ENCODE measurements around the gene ARHGAP12.

ARHGAP12 gene

DNA sequence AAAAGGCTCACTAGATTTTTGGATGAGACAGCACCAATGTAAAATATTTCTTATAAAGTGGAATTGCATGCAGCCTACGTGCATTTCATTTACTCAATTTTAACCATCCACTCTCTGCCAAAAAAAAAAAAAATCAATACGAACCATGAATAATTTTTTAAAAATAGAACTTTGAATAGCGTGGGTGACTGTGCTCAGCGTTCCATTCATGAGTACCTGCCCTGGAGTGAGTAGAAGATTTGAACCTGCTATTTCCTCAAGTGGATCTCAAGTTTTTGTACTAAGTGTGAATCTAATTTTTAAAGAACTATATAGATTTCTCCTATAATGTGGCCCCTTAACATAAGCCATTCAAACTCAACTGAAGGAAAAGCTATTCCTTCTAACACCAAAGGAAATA lies 105.3 kb downstream of the ARHGAP12 start:
- H3K9me3 ChIP-seq (ENCODE audit: control insufficient read depth, insufficient read depth, low read length): no peaks in the 10 kb centered on the region
- no peak overlapping the region for H3K4me3 ChIP-seq (ENCODE audit: low read depth, low read length)
- no peaks in the 10 kb centered on the region for H3K4me1 ChIP-seq (ENCODE audit: control insufficient read depth, insufficient read depth, low read length)
- no peaks in the 10 kb centered on the region for H3K27me3 ChIP-seq (ENCODE audit: control insufficient read depth, insufficient read depth, low read length)
- no peak overlapping the region for H3K9ac ChIP-seq (ENCODE audit: low read depth, low read length)
- no peaks in the 10 kb centered on the region for H3K36me3 ChIP-seq (ENCODE audit: control insufficient read depth, insufficient read depth, low read length)

DNA sequence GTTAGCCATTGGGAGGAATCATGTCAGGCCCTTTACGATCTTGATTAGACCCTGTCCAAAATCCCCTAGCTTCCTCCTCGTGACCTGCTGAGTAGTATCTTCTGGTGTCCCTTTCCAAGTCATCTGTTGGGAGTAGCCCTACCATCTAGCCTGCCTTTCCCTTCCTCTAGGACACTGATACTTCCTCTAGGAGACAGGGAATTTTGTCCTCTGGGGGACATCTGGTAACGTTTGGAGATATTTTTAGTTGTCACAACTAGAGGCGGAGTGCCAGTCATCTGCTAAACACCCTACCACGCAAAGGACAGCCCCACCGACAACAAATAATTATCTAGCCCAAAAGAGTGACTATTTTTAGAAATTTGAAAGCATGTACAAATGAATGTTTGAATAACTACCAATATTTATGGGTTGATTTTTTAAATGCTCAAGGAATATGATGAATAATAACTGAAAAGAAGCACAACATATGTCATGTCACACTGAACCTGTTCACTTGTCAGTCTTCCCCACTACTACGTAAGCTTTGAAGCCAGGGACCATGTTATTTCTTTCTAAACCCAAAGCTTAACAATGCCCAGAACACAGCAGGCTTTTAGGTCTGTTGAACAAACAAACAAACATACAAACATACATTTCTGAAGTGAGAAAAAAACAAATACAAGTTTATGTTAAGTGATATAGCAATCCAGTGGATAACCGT lies 105.9 kb downstream of the ARHGAP12 start:
- H3K4me3 ChIP-seq (ENCODE audit: low read depth, low read length): no peak overlapping the region
- no peaks in the 10 kb centered on the region for H3K27me3 ChIP-seq (ENCODE audit: control insufficient read depth, insufficient read depth, low read length)
- no peaks in the 10 kb centered on the region for H3K4me1 ChIP-seq (ENCODE audit: control insufficient read depth, insufficient read depth, low read length)
- no peaks in the 10 kb centered on the region for H3K36me3 ChIP-seq (ENCODE audit: control insufficient read depth, insufficient read depth, low read length)
- no peaks in the 10 kb centered on the region for H3K9me3 ChIP-seq (ENCODE audit: control insufficient read depth, insufficient read depth, low read length)
- H3K9ac ChIP-seq (ENCODE audit: low read depth, low read length): no peak overlapping the region

DNA sequence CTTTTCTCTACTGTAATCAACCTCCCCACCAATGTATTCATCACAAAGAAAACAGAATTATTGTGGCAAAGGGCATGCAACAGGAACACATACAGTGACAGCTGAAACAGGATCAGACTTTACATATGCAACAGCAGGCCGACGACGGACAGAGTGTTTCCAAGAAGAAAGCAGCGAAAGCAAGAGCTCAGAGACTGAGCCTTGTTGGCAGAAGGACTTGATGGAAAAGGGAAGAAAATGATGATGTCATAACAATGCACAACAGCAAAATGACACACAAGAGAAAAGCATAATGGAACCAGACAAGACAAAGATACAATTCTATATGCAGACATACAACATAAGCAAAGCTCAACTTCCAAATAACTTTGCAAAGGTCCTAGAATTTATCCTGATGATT lies 106.5 kb downstream of the ARHGAP12 start:
- Histone ChIP-seq H3K36me3 (ENCODE audit: control insufficient read depth, insufficient read depth, low read length) (no peaks in the 10 kb centered on the region), H3K4me1 (ENCODE audit: control insufficient read depth, insufficient read depth, low read length) (no peaks in the 10 kb centered on the region), H3K27me3 (ENCODE audit: control insufficient read depth, insufficient read depth, low read length) (no peaks in the 10 kb centered on the region), H3K9ac (ENCODE audit: low read depth, low read length) (no peak overlapping the region), H3K4me3 (ENCODE audit: low read depth, low read length) (no peak overlapping the region), H3K9me3 (ENCODE audit: control insufficient read depth, insufficient read depth, low read length) (no peaks in the 10 kb centered on the region)

DNA sequence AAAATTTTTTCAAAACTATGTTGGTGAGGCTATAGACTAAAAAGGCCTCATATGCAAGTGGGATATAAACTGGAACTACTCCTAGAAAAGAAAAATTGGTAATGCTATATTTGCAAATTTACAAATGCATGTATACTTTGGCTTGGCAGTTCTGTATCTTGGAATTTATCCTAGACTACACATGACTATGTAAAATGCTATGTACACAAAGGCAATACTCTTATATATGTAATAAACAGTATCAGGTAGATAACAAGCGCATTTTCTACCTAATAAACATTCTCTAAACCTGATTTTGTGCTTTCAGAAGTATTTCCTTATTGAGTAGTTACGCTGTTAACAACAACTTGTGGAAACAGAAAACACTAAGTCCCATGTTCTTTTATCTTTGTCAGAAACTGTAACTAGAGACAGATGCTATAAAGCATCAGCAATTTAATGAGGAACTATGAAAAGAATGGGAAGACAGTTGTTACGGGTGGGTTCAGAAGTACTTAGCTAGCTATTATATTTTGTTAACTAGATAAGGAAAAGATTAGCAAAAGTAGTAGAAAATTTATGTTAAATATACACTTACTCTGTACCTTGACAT lies 107.8 kb downstream of the ARHGAP12 start:
- H3K4me3 ChIP-seq (ENCODE audit: low read depth, low read length): no peak overlapping the region
- H3K36me3 ChIP-seq (ENCODE audit: control insufficient read depth, insufficient read depth, low read length): no peaks in the 10 kb centered on the region
- H3K9ac ChIP-seq (ENCODE audit: low read depth, low read length): no peak overlapping the region
- no peaks in the 10 kb centered on the region for H3K9me3 ChIP-seq (ENCODE audit: control insufficient read depth, insufficient read depth, low read length)
- no peaks in the 10 kb centered on the region for H3K4me1 ChIP-seq (ENCODE audit: control insufficient read depth, insufficient read depth, low read length)
- H3K27me3 ChIP-seq (ENCODE audit: control insufficient read depth, insufficient read depth, low read length): no peaks in the 10 kb centered on the region

DNA sequence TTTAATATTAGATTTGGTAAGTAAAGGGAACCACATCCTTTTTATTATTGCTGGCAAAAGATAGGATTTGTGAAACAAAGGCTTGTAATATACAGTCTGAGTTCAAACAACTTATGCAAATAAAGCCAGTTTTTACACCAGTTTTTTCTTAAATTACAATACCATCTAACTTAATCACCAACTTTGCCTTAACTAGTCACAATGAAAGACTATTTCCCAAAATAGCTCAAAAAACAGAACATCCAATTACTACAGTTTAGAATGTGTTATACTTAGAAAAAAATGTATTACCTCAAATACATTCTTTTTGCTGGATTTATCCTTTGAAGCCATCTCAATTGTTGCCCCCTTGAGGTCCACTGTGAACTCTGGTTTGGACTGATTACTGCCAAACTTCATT lies 108.5 kb downstream of the ARHGAP12 start:
- no peaks in the 10 kb centered on the region for H3K4me1 ChIP-seq (ENCODE audit: control insufficient read depth, insufficient read depth, low read length)
- H3K27me3 ChIP-seq (ENCODE audit: control insufficient read depth, insufficient read depth, low read length): no peaks in the 10 kb centered on the region
- no peak overlapping the region for H3K4me3 ChIP-seq (ENCODE audit: low read depth, low read length)
- H3K9me3 ChIP-seq (ENCODE audit: control insufficient read depth, insufficient read depth, low read length): no peaks in the 10 kb centered on the region
- no peak overlapping the region for H3K9ac ChIP-seq (ENCODE audit: low read depth, low read length)
- no peaks in the 10 kb centered on the region for H3K36me3 ChIP-seq (ENCODE audit: control insufficient read depth, insufficient read depth, low read length)

DNA sequence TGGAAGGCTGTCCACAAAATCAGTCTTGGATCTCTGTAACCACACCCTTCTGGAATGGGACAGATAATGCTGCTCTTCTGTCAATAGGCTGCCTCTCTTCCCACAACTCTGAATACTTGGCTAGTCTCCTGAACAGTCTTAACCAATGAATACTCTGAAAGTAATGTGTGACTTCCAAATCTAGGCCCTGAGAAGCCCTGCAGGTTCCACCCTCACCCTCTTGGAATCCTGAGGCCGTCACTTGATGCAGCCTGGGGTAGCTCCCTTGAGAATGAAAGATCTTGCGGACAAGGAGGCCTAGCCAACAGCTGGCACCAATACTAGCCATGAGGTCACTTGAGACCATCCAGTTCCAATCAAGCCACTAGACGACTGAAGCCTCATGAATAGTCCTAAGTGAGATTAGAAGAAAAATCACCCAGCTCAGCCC lies 109.2 kb downstream of the ARHGAP12 start:
- H3K9me3 ChIP-seq (ENCODE audit: control insufficient read depth, insufficient read depth, low read length): no peaks in the 10 kb centered on the region
- H3K4me3 ChIP-seq (ENCODE audit: low read depth, low read length): no peak overlapping the region
- H3K36me3 ChIP-seq (ENCODE audit: control insufficient read depth, insufficient read depth, low read length): no peaks in the 10 kb centered on the region
- H3K4me1 ChIP-seq (ENCODE audit: control insufficient read depth, insufficient read depth, low read length): no peaks in the 10 kb centered on the region
- no peak overlapping the region for H3K9ac ChIP-seq (ENCODE audit: low read depth, low read length)
- no peaks in the 10 kb centered on the region for H3K27me3 ChIP-seq (ENCODE audit: control insufficient read depth, insufficient read depth, low read length)

DNA sequence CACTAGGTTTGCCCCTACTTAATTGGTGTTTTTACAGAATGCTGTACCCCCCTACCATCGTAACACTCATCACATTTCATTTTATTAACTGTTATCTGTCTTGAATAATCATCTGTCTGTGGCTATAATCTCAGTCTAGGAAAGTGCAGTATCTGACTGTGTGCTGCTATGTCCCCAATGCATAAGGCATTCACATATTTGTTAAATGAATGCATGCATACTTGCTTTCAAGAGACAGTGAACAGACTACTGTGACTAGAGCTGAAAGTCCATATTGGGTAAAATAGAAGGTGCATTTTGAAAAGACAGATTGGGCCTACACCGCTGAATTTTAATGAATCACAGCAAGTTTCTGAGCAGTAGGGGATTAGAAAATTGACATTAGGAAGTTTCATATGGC lies 112.3 kb downstream of the ARHGAP12 start:
- no peak overlapping the region for H3K4me3 ChIP-seq (ENCODE audit: low read depth, low read length)
- H3K9me3 ChIP-seq (ENCODE audit: control insufficient read depth, insufficient read depth, low read length): no peaks in the 10 kb centered on the region
- no peaks in the 10 kb centered on the region for H3K27me3 ChIP-seq (ENCODE audit: control insufficient read depth, insufficient read depth, low read length)
- H3K36me3 ChIP-seq (ENCODE audit: control insufficient read depth, insufficient read depth, low read length): no peaks in the 10 kb centered on the region
- no peak overlapping the region for H3K9ac ChIP-seq (ENCODE audit: low read depth, low read length)
- no peaks in the 10 kb centered on the region for H3K4me1 ChIP-seq (ENCODE audit: control insufficient read depth, insufficient read depth, low read length)

DNA sequence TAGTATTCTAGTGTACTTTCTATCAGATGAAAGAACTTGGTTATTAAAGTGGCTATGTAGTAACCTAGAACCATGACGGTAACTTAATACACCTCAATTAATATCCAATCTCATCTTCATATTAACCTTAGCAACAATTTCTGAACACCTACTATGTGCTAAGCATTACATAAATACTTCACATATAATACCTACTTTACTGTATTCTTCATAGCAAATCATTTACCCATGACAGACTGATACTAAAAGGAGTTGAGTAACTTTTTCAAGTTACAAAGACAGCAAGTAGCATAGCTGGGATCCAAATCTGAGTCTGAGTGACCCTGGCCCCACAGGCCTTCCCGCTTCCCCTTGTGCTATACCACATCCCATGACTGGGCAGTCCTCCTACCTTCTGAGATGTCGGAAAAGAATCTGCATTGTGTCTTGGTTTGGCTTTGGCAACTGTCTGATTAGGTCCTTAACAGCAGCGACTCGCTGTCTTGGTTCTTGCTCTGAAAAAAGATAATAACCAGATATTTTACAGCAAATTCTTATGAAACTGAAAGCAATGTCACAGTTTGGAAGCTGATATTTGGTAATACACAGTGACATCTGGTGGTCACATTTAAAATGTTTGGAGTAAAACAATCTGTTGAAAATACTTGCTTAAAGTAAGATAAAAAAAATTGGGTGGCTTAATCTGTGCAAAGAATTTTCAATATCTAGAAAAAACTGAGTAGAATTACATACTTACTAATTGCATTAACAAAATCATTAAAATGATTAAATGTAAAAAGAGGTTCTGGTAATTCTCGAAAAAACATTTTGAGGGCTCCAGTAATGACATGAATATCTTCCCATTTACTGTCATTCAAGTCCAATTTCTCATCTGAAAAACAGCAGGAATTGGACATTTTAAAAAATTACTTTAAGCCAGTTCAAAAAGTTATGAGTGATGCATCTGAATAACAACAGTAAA lies 120.1 kb downstream of the ARHGAP12 start:
- Histone ChIP-seq H3K4me3 (ENCODE audit: low read depth, low read length) (no peak overlapping the region), H3K9me3 (ENCODE audit: control insufficient read depth, insufficient read depth, low read length) (no peaks in the 10 kb centered on the region), H3K4me1 (ENCODE audit: control insufficient read depth, insufficient read depth, low read length) (no peaks in the 10 kb centered on the region), H3K9ac (ENCODE audit: low read depth, low read length) (no peak overlapping the region), H3K27me3 (ENCODE audit: control insufficient read depth, insufficient read depth, low read length) (no peaks in the 10 kb centered on the region), H3K36me3 (ENCODE audit: control insufficient read depth, insufficient read depth, low read length) (no peaks in the 10 kb centered on the region)

DNA sequence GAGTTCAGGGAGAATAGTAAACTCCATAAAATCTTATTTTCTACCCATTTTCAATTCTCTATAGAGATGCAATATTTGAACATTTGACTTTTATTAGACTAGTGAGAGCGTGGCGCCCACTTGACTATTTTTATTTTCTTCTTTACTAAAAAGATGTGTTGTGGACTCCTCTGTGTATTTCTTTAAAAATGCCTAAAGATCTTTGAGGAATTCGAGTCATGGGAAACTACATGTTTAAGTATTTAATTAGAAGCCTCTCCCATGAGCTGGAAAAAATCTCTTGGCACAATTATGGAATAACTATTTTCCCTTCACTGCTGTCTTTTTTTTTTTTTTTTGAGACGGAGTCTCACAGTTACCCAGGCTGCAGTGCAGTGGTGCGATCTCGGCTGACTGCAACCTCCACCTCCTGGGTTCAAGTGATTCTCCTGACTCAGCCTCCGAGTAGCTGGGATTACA lies 124.2 kb downstream of the ARHGAP12 start:
- no peaks in the 10 kb centered on the region for H3K4me1 ChIP-seq (ENCODE audit: control insufficient read depth, insufficient read depth, low read length)
- H3K27me3 ChIP-seq (ENCODE audit: control insufficient read depth, insufficient read depth, low read length): no peaks in the 10 kb centered on the region
- no peaks in the 10 kb centered on the region for H3K9me3 ChIP-seq (ENCODE audit: control insufficient read depth, insufficient read depth, low read length)
- H3K9ac ChIP-seq (ENCODE audit: low read depth, low read length): no peak overlapping the region
- H3K36me3 ChIP-seq (ENCODE audit: control insufficient read depth, insufficient read depth, low read length): no peaks in the 10 kb centered on the region
- H3K4me3 ChIP-seq (ENCODE audit: low read depth, low read length): no peak overlapping the region

DNA sequence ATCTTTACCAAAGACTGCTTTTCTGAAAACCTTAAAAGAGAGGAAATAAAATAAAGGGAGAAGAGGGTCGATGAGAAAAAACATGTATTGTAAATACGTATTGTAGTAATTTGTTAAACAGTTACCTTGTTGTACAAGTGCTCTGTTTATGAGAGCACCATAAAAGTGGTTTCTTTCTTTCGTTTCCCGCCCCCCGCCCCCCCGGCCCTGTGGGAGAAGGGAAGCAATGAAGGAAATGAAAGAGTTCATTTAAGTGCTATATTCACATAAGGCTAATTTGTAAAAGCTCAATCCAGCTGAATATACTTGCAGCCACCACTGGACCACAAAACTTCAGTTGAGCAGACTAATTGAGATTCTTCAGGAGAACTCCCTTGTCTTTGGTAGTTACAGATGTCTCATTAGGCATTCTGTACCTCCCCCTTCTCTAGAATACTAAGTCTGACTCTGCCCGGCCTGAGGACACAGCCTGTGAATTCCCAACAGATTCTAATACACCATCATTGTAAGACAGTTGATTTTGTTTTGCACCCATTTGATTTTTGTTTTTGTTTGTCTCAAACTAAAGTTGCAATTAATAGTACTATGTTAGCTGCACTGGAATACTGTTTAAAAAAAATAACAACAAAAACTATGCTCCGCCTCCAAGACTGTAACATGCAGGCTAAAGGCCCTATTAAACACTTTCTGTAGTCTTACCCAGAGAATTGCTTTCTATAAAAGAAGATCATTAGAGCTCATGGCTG lies 124.9 kb downstream of the ARHGAP12 start:
- Histone ChIP-seq H3K27me3 (ENCODE audit: control insufficient read depth, insufficient read depth, low read length) (no peaks in the 10 kb centered on the region), H3K36me3 (ENCODE audit: control insufficient read depth, insufficient read depth, low read length) (no peaks in the 10 kb centered on the region), H3K4me3 (ENCODE audit: low read depth, low read length) (no peak overlapping the region)

DNA sequence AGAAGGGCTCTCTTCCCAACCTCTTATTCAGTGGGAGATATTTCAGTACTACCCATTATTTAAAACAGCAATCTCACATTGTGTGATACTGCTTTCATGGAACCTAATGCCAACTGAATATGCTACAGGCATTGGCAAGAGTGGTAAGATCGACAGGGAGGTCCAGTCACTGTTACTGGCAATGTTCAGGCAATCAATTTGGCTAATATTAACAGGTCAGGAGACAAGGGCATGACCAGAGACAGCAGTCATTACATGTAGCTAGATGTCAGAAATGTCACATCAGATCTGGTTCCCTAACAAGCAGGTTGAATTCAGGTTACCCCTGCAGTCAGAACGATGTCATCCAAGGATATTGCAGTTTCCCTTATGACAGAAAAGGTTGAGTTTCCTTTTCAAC lies 129.4 kb downstream of the ARHGAP12 start:
- Histone ChIP-seq H3K4me1 (ENCODE audit: control insufficient read depth, insufficient read depth, low read length) (no peaks in the 10 kb centered on the region), H3K9ac (ENCODE audit: low read depth, low read length) (no peak overlapping the region), H3K9me3 (ENCODE audit: control insufficient read depth, insufficient read depth, low read length) (no peaks in the 10 kb centered on the region), H3K4me3 (ENCODE audit: low read depth, low read length) (no peak overlapping the region), H3K36me3 (ENCODE audit: control insufficient read depth, insufficient read depth, low read length) (no peaks in the 10 kb centered on the region), H3K27me3 (ENCODE audit: control insufficient read depth, insufficient read depth, low read length) (no peaks in the 10 kb centered on the region)

More for the DNA sequence above, 124.9 kb downstream of the ARHGAP12 start:
- Histone ChIP-seq H3K9ac (ENCODE audit: low read depth, low read length) (no peak overlapping the region), H3K9me3 (ENCODE audit: control insufficient read depth, insufficient read depth, low read length) (no peaks in the 10 kb centered on the region), H3K4me1 (ENCODE audit: control insufficient read depth, insufficient read depth, low read length) (no peaks in the 10 kb centered on the region)

Measured in iPS-15b (cell line).